GM04504 (cell line): ENCODE measurements around the gene KCNK15.

Experiments used
- DNase-seq: peaks from one replicate; pipeline ENCODE4 v3.0.0-alpha.2; 2012; ENCODE audit warnings: low read depth

Gene KCNK15

GRCh38 chr20:44715499-44716308, 30.0 kb upstream of the KCNK15 start:
- no peak for DNase-seq

- DNase-seq, result no peak
These were observed 29.2 kb upstream of the KCNK15 start for GRCh38 chr20:44716309-44717106.

GRCh38 chr20:44717986-44718385, 27.7 kb upstream of the KCNK15 start:
- no peak for DNase-seq

GRCh38 chr20:44719841-44720240, 25.8 kb upstream of the KCNK15 start:
- DNase-seq, result no peak

- no peak for DNase-seq
These were observed 25.1 kb upstream of the KCNK15 start for GRCh38 chr20:44720621-44720996.

GRCh38 chr20:44720997-44721784, 24.5 kb upstream of the KCNK15 start:
- peak; percentile 77 for DNase-seq

GRCh38 chr20:44721785-44722054, 23.9 kb upstream of the KCNK15 start:
- DNase-seq, result no peak

GRCh38 chr20:44722990-44723389, 22.7 kb upstream of the KCNK15 start:
- no peak for DNase-seq

- no peak for DNase-seq
These were observed 22.3 kb upstream of the KCNK15 start for GRCh38 chr20:44723391-44723790.

GRCh38 chr20:44723798-44724362, 21.8 kb upstream of the KCNK15 start:
- DNase-seq, result no peak

GRCh38 chr20:44724423-44725091, 21.1 kb upstream of the KCNK15 start:
- DNase-seq, result no peak

GRCh38 chr20:44725837-44726236, 19.8 kb upstream of the KCNK15 start:
- DNase-seq, result no peak

GRCh38 chr20:44727039-44727438, 18.6 kb upstream of the KCNK15 start:
- DNase-seq, result no peak

GRCh38 chr20:44727651-44728050, 18.0 kb upstream of the KCNK15 start:
- DNase-seq, result no peak

- DNase-seq, result peak; percentile 68
These were observed 16.7 kb upstream of the KCNK15 start for GRCh38 chr20:44728801-44729443.

- DNase-seq, result peak; percentile 76
These were observed 15.2 kb upstream of the KCNK15 start for GRCh38 chr20:44730441-44730840.

- no peak for DNase-seq
These were observed 14.0 kb upstream of the KCNK15 start for GRCh38 chr20:44731657-44732056.

- no peak for DNase-seq
These were observed 13.3 kb upstream of the KCNK15 start for GRCh38 chr20:44732327-44732726.

GRCh38 chr20:44733341-44734069, 12.2 kb upstream of the KCNK15 start:
- DNase-seq, result no peak

GRCh38 chr20:44734938-44735337, 10.7 kb upstream of the KCNK15 start:
- no peak for DNase-seq

- DNase-seq, result no peak
These were observed 9.9 kb upstream of the KCNK15 start for GRCh38 chr20:44735816-44736169.
